Thymus (tissue), 11 donors: ENCODE results near the gene EMC6. TPM values are rescaled to one million over a fixed set of nuclear protein-coding genes. Genes with fewer than 3 reads are reported as not detected.

Source experiments
- DNase-seq, 9 donors: peaks; one replicate each; pipeline ENCODE4 v3.0.0-alpha.2; 2013; ENCODE audit warnings: low spot score in 9 of 9, low read depth in 6 of 9, missing footprints in 1 of 9
- H3K27ac ChIP-seq, 2 donors: one replicate each; pipeline ENCODE4 v1.5.1; 2013; ENCODE audit warnings: control low read depth in 1 of 2, low read depth in 1 of 2, low read length in 1 of 2, mild to moderate bottlenecking in 1 of 2, moderate library complexity in 1 of 2
- H3K27me3 ChIP-seq, 2 donors: one replicate each; pipeline ENCODE4 v1.5.1; 2013; ENCODE audit warnings: low read length in 1 of 2; ENCODE audit not compliant: control insufficient read depth in 2 of 2, insufficient read depth in 1 of 2
- H3K36me3 ChIP-seq, 2 donors: one replicate each; pipeline ENCODE4 v1.5.1; 2013; ENCODE audit warnings: low read length in 1 of 2, mild to moderate bottlenecking in 1 of 2, moderate library complexity in 1 of 2; ENCODE audit not compliant: control insufficient read depth in 2 of 2, insufficient read depth in 2 of 2
- H3K4me1 ChIP-seq, 2 donors: one replicate each; pipeline ENCODE4 v1.5.1; 2013; ENCODE audit warnings: low read length in 2 of 2; ENCODE audit not compliant: control insufficient read depth in 2 of 2, insufficient read depth in 2 of 2
- H3K4me3 ChIP-seq, 2 donors: one replicate each; pipeline ENCODE4 v1.5.1; 2013; ENCODE audit warnings: low read length in 2 of 2, control low read depth in 1 of 2, mild to moderate bottlenecking in 1 of 2
- H3K9me3 ChIP-seq, 2 donors: one replicate each; pipeline ENCODE4 v1.5.1; 2013; ENCODE audit warnings: low read length in 1 of 2, mild to moderate bottlenecking in 1 of 2; ENCODE audit not compliant: control insufficient read depth in 2 of 2, insufficient read depth in 1 of 2
- WGBS: extraction: QIAGEN DNeasy Blood & Tissue Kit; methylation state at CpG from one replicate; pipeline ENCODE4 v1.1.7; 2013; 5-methylcytosine and 5-hydroxymethylcytosine counted together
- polyA plus RNA-seq: library from polyadenylated mRNA; stranded (reverse); fragments of 200-250 nt; gene quantifications from one replicate; pipeline ENCODE4 v1.2.3, GENCODE V29; 2013
- total RNA-seq: library from RNA; stranded (reverse); fragments of 120-200 nt; gene quantifications from one replicate; pipeline ENCODE4 v1.2.4, GENCODE V29; 2013
- donor health status: healthy.

EMC6 gene
- total and polyA plus RNA-seq, 2 donors, result 18.3 to 68.7 TPM

- Histone ChIP-seq H3K36me3 (peaks cover 6 to 47% of the 10 kb centered on the region in 2 donors), H3K27me3 (no peaks in the 10 kb centered on the region), H3K27ac (no peak overlapping the region), H3K4me1 (peaks cover 10 to 39% of the 10 kb centered on the region in 2 donors), H3K9me3 (peaks cover 0 to 4% of the 10 kb centered on the region in 2 donors), H3K4me3 (no peak overlapping the region)
- 99% methylated on average over 4 of the region's 4 CpGs for WGBS
- no peak for DNase-seq
Measured at GRCh38 chr17:3672571-3672970, 4.0 kb downstream of the EMC6 start.

- Histone ChIP-seq H3K4me3 (no peak overlapping the region), H3K9me3 (no peaks in the 10 kb centered on the region), H3K36me3 (peaks cover 26 to 68% of the 10 kb centered on the region in 2 donors), H3K27me3 (no peaks in the 10 kb centered on the region), H3K4me1 (peaks cover 0 to 48% of the 10 kb centered on the region in 2 donors), H3K27ac (peak overlapping the region in 1 of 2 donors; percentile 51)
- DNase-seq, result no peak
- WGBS, result 94% methylated on average over 11 of the region's 11 CpGs
Measured at GRCh38 chr17:3675886-3676285, 7.3 kb downstream of the EMC6 start.

DNA sequence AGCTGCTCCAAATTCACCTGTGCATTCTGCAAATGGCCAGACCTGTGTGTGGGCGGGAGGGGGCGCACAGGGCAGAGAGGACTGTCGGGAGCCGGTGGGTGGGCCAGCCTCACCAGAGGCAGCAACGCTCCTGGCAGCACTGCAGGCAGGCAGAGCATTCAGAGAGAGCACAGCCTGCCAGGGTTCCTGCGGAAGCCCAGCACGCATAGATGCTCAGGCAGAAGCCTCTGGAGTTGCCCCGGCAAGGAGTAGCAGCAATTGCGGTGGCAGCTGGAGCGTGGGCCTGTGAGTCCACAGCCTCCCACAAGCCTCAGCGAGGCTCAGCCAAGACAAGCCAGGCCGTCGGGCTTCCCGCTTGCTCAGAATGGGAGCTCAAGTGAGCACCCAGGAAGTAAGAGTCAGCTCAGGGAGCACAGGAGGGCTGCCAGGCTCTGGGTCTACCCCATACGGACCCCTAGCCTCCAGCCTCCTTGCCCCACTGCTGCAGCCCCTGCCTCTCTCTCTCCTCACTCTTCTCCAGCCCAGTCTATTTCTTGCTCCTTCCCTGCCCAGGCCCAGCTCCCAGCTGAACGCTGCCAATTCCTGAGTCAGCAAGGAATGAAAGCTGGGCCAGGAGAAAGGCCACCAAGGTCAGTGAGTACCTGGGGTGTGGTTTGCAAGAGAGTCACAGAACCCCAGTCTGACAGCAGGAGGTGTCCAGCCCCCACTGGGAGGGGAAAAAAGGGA, 9.6 kb downstream of the EMC6 start:
- Histone ChIP-seq H3K4me3 (no peak overlapping the region), H3K27me3 (no peaks in the 10 kb centered on the region), H3K4me1 (peaks cover 0 to 71% of the 10 kb centered on the region in 2 donors), H3K36me3 (peaks cover 29 to 85% of the 10 kb centered on the region in 2 donors), H3K9me3 (no peaks in the 10 kb centered on the region), H3K27ac (peak overlapping the region in 1 of 2 donors; percentile 45)
- no peak for DNase-seq
- 91% methylated on average over 16 of the region's 16 CpGs for WGBS

- Histone ChIP-seq H3K4me3 (no peak overlapping the region), H3K4me1 (peaks cover 0 to 76% of the 10 kb centered on the region in 2 donors), H3K36me3 (peaks cover 26 to 85% of the 10 kb centered on the region in 2 donors), H3K27me3 (no peaks in the 10 kb centered on the region), H3K9me3 (no peaks in the 10 kb centered on the region), H3K27ac (peak overlapping the region in 1 of 2 donors; percentile 64)
- DNase-seq, result no peak
- WGBS, result 94% methylated on average over 27 of the region's 27 CpGs
Measured at GRCh38 chr17:3678821-3679530, 10.4 kb downstream of the EMC6 start.

GRCh38 chr17:3679531-3680126, 11.0 kb downstream of the EMC6 start:
- DNase-seq, result no peak
- 87% methylated on average over 20 of the region's 20 CpGs for WGBS
- Histone ChIP-seq H3K36me3 (peaks cover 26 to 84% of the 10 kb centered on the region in 2 donors), H3K4me1 (peaks cover 0 to 78% of the 10 kb centered on the region in 2 donors), H3K4me3 (no peak overlapping the region), H3K9me3 (no peaks in the 10 kb centered on the region), H3K27me3 (no peaks in the 10 kb centered on the region), H3K27ac (peak overlapping the region in 1 of 2 donors; percentile 64)

DNA sequence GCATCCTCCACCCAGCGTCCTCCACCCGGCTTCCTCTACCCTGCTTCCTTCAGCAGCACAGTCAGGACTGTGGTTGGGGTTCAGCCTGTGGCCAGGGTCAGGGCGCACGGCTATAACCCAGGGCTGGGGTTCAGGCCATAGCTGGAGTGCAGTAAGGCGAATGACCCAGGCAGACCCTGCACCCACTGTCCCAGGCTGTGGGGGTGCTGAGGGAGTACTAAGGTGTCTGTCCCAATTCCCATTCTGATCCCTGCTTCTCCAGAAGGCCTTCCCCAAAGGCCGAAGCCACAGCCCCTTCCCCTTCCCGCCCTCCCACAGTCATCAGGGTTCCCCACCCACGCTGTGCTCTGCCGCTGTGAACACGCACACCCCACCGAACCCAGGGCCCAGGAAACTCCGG, 12.4 kb downstream of the EMC6 start:
- H3K27ac ChIP-seq, result peak overlapping the region in 1 of 2 donors; percentile 67
- no peaks in the 10 kb centered on the region for H3K27me3 ChIP-seq
- H3K4me1 ChIP-seq, result peaks cover 0 to 82% of the 10 kb centered on the region in 2 donors
- 90% methylated on average over 12 of the region's 12 CpGs for WGBS
- peaks cover 31 to 78% of the 10 kb centered on the region in 2 donors for H3K36me3 ChIP-seq
- no peaks in the 10 kb centered on the region for H3K9me3 ChIP-seq
- DNase-seq, result no peak
- H3K4me3 ChIP-seq, result no peak overlapping the region

GRCh38 chr17:3681565-3681964, 13.0 kb downstream of the EMC6 start:
- DNase-seq, result no peak
- Histone ChIP-seq H3K4me1 (peaks cover 0 to 77% of the 10 kb centered on the region in 2 donors), H3K9me3 (no peaks in the 10 kb centered on the region), H3K27ac (peak overlapping the region in 1 of 2 donors; percentile 28), H3K27me3 (no peaks in the 10 kb centered on the region), H3K4me3 (peak overlapping the region in 1 of 2 donors; percentile 46), H3K36me3 (peaks cover 31 to 73% of the 10 kb centered on the region in 2 donors)
- 90% methylated on average over 20 of the region's 20 CpGs for WGBS

DNA sequence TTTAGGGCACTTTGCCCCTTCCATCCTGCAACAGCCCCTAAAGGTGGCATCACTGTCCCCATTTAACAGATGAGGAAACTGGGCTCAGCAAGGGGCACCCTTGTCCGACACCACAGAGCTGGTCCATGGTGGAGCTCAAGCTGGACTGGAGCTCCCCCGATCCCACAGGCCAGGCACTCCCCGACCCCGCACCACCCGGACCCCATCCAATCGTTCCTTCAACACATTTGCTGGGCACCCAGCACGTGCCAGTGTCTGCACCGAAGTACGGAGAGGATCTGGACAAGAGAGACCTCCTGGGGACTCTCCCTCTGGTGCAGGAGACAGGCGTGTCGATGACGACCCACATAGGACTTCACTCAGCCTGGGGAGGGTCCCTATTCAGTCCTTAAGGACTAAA, 13.4 kb downstream of the EMC6 start:
- peaks cover 31 to 71% of the 10 kb centered on the region in 2 donors for H3K36me3 ChIP-seq
- 96% methylated on average over 12 of the region's 12 CpGs for WGBS
- peak overlapping the region in 1 of 2 donors; percentile 46 for H3K4me3 ChIP-seq
- no peaks in the 10 kb centered on the region for H3K27me3 ChIP-seq
- no peak for DNase-seq
- H3K27ac ChIP-seq, result peak overlapping the region in 1 of 2 donors; percentile 28
- no peaks in the 10 kb centered on the region for H3K9me3 ChIP-seq
- H3K4me1 ChIP-seq, result peaks cover 0 to 72% of the 10 kb centered on the region in 2 donors
